Astrocyte (in vitro differentiated cells and primary cell): ENCODE measurements around the gene DEFB126.

Experiments used
- CTCF ChIP-seq: IDR thresholded peaks from 2 replicates; pipeline ENCODE4 v1.5.1; 2011; ENCODE audit warnings: low read depth, mild to moderate bottlenecking, inconsistent platforms, low read length, moderate library complexity; ENCODE audit not compliant: insufficient read depth
- EZH2 ChIP-seq: IDR thresholded peaks from 2 replicates; pipeline ENCODE4 v1.6.1; 2012; ENCODE audit warnings: mild to moderate bottlenecking, low read length, inconsistent platforms; ENCODE audit not compliant: insufficient read depth

- TF ChIP-seq EZH2 (no peak), CTCF (no peak)
These were observed 9.7 kb downstream of the DEFB126 start for GRCh38 chr20:152131-152530.
